Heart left ventricle (tissue), 16 donors: Measurements from ENCODE around the gene MEX3C. TPM values are rescaled to one million over a fixed set of nuclear protein-coding genes. Genes with fewer than 3 reads are reported as not detected.

Experiments
- ATAC-seq, 4 donors: fragments of 200-7000 bp; cut with Tn5 transposase; one replicate each; pipeline ENCODE4 v1.9.1; 2020 to 2022; ENCODE audit warnings: moderate library complexity in 4 of 4, mild to moderate bottlenecking in 3 of 4, moderate number of reproducible peaks in 1 of 4
- DNase-seq, 5 donors: peaks; one replicate each; pipeline ENCODE4 v3.0.0-alpha.2; 2020
- H3K27ac ChIP-seq, 12 donors: fragments of 200-600 bp; sonication (generic) in 4 of 12; one replicate each; pipeline versions ENCODE4 v1.5.0 to v1.8.0; 2016 to 2022; ENCODE audit warnings: mild to moderate bottlenecking in 2 of 12
- H3K27me3 ChIP-seq, 9 donors: fragments of 200-600 bp; sonication (generic) in 2 of 9; one replicate each; pipeline versions ENCODE4 v1.5.1 to v1.8.0; 2016 to 2022; ENCODE audit warnings: mild to moderate bottlenecking in 3 of 9
- H3K36me3 ChIP-seq, 9 donors: fragments of 200-600 bp; sonication (generic) in 2 of 9; one replicate each; pipeline versions ENCODE4 v1.5.0 to v1.8.0; 2018 to 2022; ENCODE audit warnings: mild to moderate bottlenecking in 2 of 9
- H3K4me1 ChIP-seq, 12 donors: fragments of 200-600 bp; sonication (generic) in 4 of 12; one replicate each; pipeline versions ENCODE4 v1.5.0 to v1.8.0; 2016 to 2022; ENCODE audit warnings: mild to moderate bottlenecking in 3 of 12
- H3K4me3 ChIP-seq, 12 donors: fragments of 200-600 bp; sonication (generic) in 4 of 12; one replicate each; pipeline versions ENCODE4 v1.5.0 to v1.8.0; 2017 to 2022; ENCODE audit warnings: mild to moderate bottlenecking in 9 of 12, moderate library complexity in 4 of 12
- H3K9me3 ChIP-seq, 12 donors: fragments of 200-600 bp; sonication (generic) in 4 of 12; one replicate each; pipeline versions ENCODE4 v1.5.0 to v1.8.0; 2016 to 2022; ENCODE audit warnings: mild to moderate bottlenecking in 1 of 12
- CTCF ChIP-seq, 12 donors: fragments of 200-600 bp; sonication (generic) in 4 of 12; IDR thresholded peaks; one replicate each; pipeline versions ENCODE4 v1.5.0 to v1.8.0; 2018 to 2022; ENCODE audit warnings: antibody characterized with exemption in 12 of 12, mild to moderate bottlenecking in 5 of 12
- POLR2A ChIP-seq, 2 donors: fragments of 450-650 bp; IDR thresholded peaks; one replicate each; pipeline ENCODE4 v1.6.1; 2017; ENCODE audit warnings: antibody characterized with exemption in 2 of 2, mild to moderate bottlenecking in 2 of 2, moderate library complexity in 2 of 2
- WGBS, 4 donors: extraction: QIAGEN DNeasy Blood & Tissue Kit in 2 of 4; methylation state at CpG; one replicate each; pipeline versions ENCODE4 v1.1.5 to v1.1.7; 2013 to 2018; 5-methylcytosine and 5-hydroxymethylcytosine counted together
- intact Hi-C, 10 donors: fragments of 100-400 bp; cut with DNase I; formaldehyde crosslinking; loops; one replicate each; pipeline versions ENCODE4 v1.11.1 to v1.14.2; 2022
- long read RNA-seq, 3 donors: library from polyadenylated mRNA; unstranded; transcript quantifications; one replicate each; pipeline ENCODE4 v2.0.0, GENCODE V29; 2020 to 2021
- polyA plus RNA-seq, 2 donors: library from polyadenylated mRNA; stranded (reverse); fragments of 200-250 nt; gene quantifications; one replicate each; pipeline ENCODE4 v1.2.3, GENCODE V29; 2013
- total RNA-seq, 9 donors: library from RNA; depleted of rRNA in 2 of 9; stranded (reverse); fragments of >200 nt in 2 of 9; fragmentation: NEBNext Ultra II Directional in 3 of 9; extraction: Animal tissue kit (Norgen Biotek cat#: 25700) in 3 of 9; gene quantifications; one replicate each; pipeline versions ENCODE4 v1.1.0 to v1.2.4, GENCODE V29; 2016 to 2023
- donor health status: ischemic (EF 13 %, LVEDD 7.1; RV severe dilation, severe dysfunction).
- donor health status: healthy with polysubstance abuse.
- donor health status: DM: no; HTN: yes; CAD: no.
- donor health status: DM: no; HTN: no; CAD: no.
- donor health status: ischemic (EF 25% LVEDD 6.9; RV normal size, moderate dysfunction).
- donor health status: ischemic (EF 25% LVEDD 5.7; RV mildly dilated, moderate dysfunction).
- donor health status: healthy.
- donor health status: DM: yes; HTN: yes; CAD: no.
- donor health status: ischemic (EF 35%, LVEDD 5.7; RV mildly dilated, moderate dysfunction).
- donor health status: nonischemic (EF 11% LVEDD 7.7; RV severe dilation, severe dysfunction).
- donor health status: DM: yes; HTN: yes; CAD: no.
- donor health status: PGD.
- donor health status: ischemic (EF 29% LVEDD 5.4; RV normal size, mild dysfunction).
- donor health status: nonischemic (EF 23%, LVEDD 6.1; RV moderate dilation, normal function).

MEX3C gene
- total RNA-seq: 10 to 100 TPM; 15.1 to 28.2 (median 20.7) TPM
- 10 to 100 TPM in 1 of 2 donors, 1 to 10 TPM in 1; 6.2 to 13.0 TPM for polyA plus RNA-seq
- long read RNA-seq, donor 1, transcript MEX3C-201 (2 exons, 3,781 nt): major isoform, 17 of 21 reads
- long read RNA-seq, donor 1, partial matches to known transcripts: 3 of 21 reads
- long read RNA-seq, donor 1, other reads (novel, unspliced or antisense): 1 of 21 reads
- long read RNA-seq, donor 2, partial matches to known transcripts: 0 of 4 reads
- long read RNA-seq, donor 2, other reads (novel, unspliced or antisense): 2 of 4 reads
- long read RNA-seq, donor 3, transcript MEX3C-201 (2 exons, 3,781 nt): major isoform, 20 of 21 reads
- long read RNA-seq, donor 3, partial matches to known transcripts: 0 of 21 reads
- long read RNA-seq, donor 3, other reads (novel, unspliced or antisense): 1 of 21 reads

- peaks cover 0 to 7% (median 0%) of the 10 kb centered on the region in 12 donors for H3K9me3 ChIP-seq
- intact Hi-C loops: loop anchor here in 3 of 10 donors (5.0 to 10.0 kb wide), 4 partner anchors 163 to 321 kb away; partner anchors contain the start of genes SMAD4 (in 2 of the 3), ELAC1 (in 1 of the 3) and ME2 (in 1 of the 3)
- peak within 1 kb of the TSS; percentile 64 to 99 (median 88) for H3K4me3 ChIP-seq
- H3K27me3 ChIP-seq: no peaks in the 10 kb centered on the region
- TF ChIP-seq POLR2A (IDR thresholded peaks at IDR 0.05): peak in 1 of 2 donors; percentile 43
- peak in 11 of 12 donors; percentile 15 to 68 (median 37) for TF ChIP-seq CTCF (IDR thresholded peaks at IDR 0.05)
- no peaks in the 10 kb centered on the region for H3K36me3 ChIP-seq
- DNase-seq: peak; percentile 99 to 100 (median 99)
- peak; percentile 95 to 97 (median 97) for ATAC-seq
- 0 to 1% (median 0%) methylated on average over 34 to 51 of the region's 51 CpGs for WGBS, 4 donors
- peaks cover 1 to 29% (median 26%) of the 10 kb centered on the region in 12 donors for H3K4me1 ChIP-seq
- H3K27ac ChIP-seq: peak within 1 kb of the TSS; percentile 92 to 99 (median 96)
Observed at GRCh38 chr18:51197661-51198424, at the start of gene MEX3C. TSS of gene MEX3C (minus strand) at chr18:51197681. CDS start at chr18:51197320, 361 bp downstream.

- no peak for DNase-seq
- Histone ChIP-seq H3K27me3 (no peaks in the 10 kb centered on the region), H3K9me3 (no peaks in the 10 kb centered on the region), H3K36me3 (no peaks in the 10 kb centered on the region), H3K27ac (no peak overlapping the region), H3K4me1 (no peaks in the 10 kb centered on the region), H3K4me3 (no peak overlapping the region)
- 54 to 84% (median 70%) methylated on average over 3 of the region's 3 CpGs for WGBS, 4 donors
- ATAC-seq: no peak
- TF ChIP-seq CTCF (IDR thresholded peaks at IDR 0.05) (no peak), POLR2A (IDR thresholded peaks at IDR 0.05) (no peak)
- intact Hi-C loops: no loop called here
Observed at GRCh38 chr18:51241226-51241625, 43.7 kb upstream of the MEX3C start.

GRCh38 chr18:51236225-51236624 is 38.7 kb upstream of the MEX3C start:
- H3K27ac ChIP-seq: no peak overlapping the region
- no peak for TF ChIP-seq CTCF (IDR thresholded peaks at IDR 0.05)
- no peak for TF ChIP-seq POLR2A (IDR thresholded peaks at IDR 0.05)
- H3K36me3 ChIP-seq: no peaks in the 10 kb centered on the region
- no peak overlapping the region for H3K4me3 ChIP-seq
- no peaks in the 10 kb centered on the region for H3K27me3 ChIP-seq
- ATAC-seq (peak in 2 of 4 donors; percentile 67 to 77), DNase-seq (no peak)
- 51 to 59% (median 55%) methylated on average over 2 of the region's 2 CpGs for WGBS, 4 donors
- H3K4me1 ChIP-seq: peaks cover 0 to 7% (median 0%) of the 10 kb centered on the region in 12 donors
- no peaks in the 10 kb centered on the region for H3K9me3 ChIP-seq
- intact Hi-C loops: no loop called here
